Activated CD8-positive, alpha-beta memory T cell treated with anti-CD3 and anti-CD28 coated beads for 24 hours (primary cell): ENCODE results near the gene RAB28.

Experiments
- DNase-seq: peaks from one replicate; pipeline ENCODE4 v3.0.0-alpha.2; 2020

Gene RAB28

GRCh38 chr4:13504374-13504773, 20.2 kb upstream of the RAB28 start:
- no peak for DNase-seq

GRCh38 chr4:13498469-13498868, 14.3 kb upstream of the RAB28 start:
- DNase-seq: no peak

GRCh38 chr4:13496605-13497004, 12.5 kb upstream of the RAB28 start:
- DNase-seq: no peak

GRCh38 chr4:13495753-13496152, 11.6 kb upstream of the RAB28 start:
- DNase-seq: no peak

GRCh38 chr4:13493793-13494192, 9.7 kb upstream of the RAB28 start:
- DNase-seq: no peak

GRCh38 chr4:13492747-13493146, 8.6 kb upstream of the RAB28 start:
- no peak for DNase-seq

- DNase-seq: no peak
Observed at GRCh38 chr4:13484749-13485221, 645 bp upstream of the RAB28 start.

GRCh38 chr4:13483768-13484121, 395 bp downstream of the RAB28 start:
- no peak for DNase-seq

GRCh38 chr4:13483136-13483767, 888 bp downstream of the RAB28 start:
- DNase-seq: no peak

- DNase-seq: no peak
Observed at GRCh38 chr4:13481569-13481968, 2.6 kb downstream of the RAB28 start.

- DNase-seq: no peak
Observed at GRCh38 chr4:13478707-13479106, 5.4 kb downstream of the RAB28 start.

GRCh38 chr4:13478131-13478530, 6.0 kb downstream of the RAB28 start:
- DNase-seq: no peak

- no peak for DNase-seq
Observed at GRCh38 chr4:13476915-13477314, 7.2 kb downstream of the RAB28 start.

GRCh38 chr4:13476152-13476551, 8.0 kb downstream of the RAB28 start:
- no peak for DNase-seq

GRCh38 chr4:13471400-13471799, 12.7 kb downstream of the RAB28 start:
- no peak for DNase-seq

- DNase-seq: no peak
Observed at GRCh38 chr4:13470379-13470778, 13.8 kb downstream of the RAB28 start.

GRCh38 chr4:13464973-13465372, 19.2 kb downstream of the RAB28 start:
- DNase-seq: no peak

GRCh38 chr4:13464543-13464942, 19.6 kb downstream of the RAB28 start:
- no peak for DNase-seq

GRCh38 chr4:13461191-13461905, 22.8 kb downstream of the RAB28 start:
- DNase-seq: no peak

- DNase-seq: no peak
Observed at GRCh38 chr4:13455411-13455810, 28.7 kb downstream of the RAB28 start.

- DNase-seq: no peak
Observed at GRCh38 chr4:13454786-13455185, 29.4 kb downstream of the RAB28 start.

- DNase-seq: no peak
Observed at GRCh38 chr4:13452927-13453579, 31.1 kb downstream of the RAB28 start.

- no peak for DNase-seq
Observed at GRCh38 chr4:13449590-13449989, 34.5 kb downstream of the RAB28 start.
